ENCODE results near the gene GFOD1.

- TF ChIP-seq CSDC2 (CRISPR knock-in tag; IDR thresholded peaks at IDR 0.05) (no peak), ZC3H10 (CRISPR knock-in tag; IDR thresholded peaks at IDR 0.05) (no peak)
Measured at GRCh38 chr6:13519839-13520238, 32.4 kb upstream of the GFOD1 start.

All from SK-N-SH treated with all-trans-retinoic acid at 6 μM for 48 hours (cell line).